HepG2 (cell line): ENCODE data around the gene ZMIZ2. TPM values are rescaled to one million over a fixed set of nuclear protein-coding genes. Genes with fewer than 3 reads are reported as not detected.
A peak's percentile ranks its signal among the peaks of the same experiment; 100 is the strongest.

Experiments
- ATAC-seq: fragments of 200-7000 bp; cut with Tn5 transposase; 3 replicates; pipeline ENCODE4 v1.9.1; 2020; ENCODE audit warnings: mild to moderate bottlenecking, moderate library complexity
- BruUV-seq: library from RNA; stranded (reverse); fragments of 400-500 nt; replicated peaks from 2 replicates; lab custom pipeline; 2021; lab: Mats Ljungman, UMichigan
- CTCF ChIA-PET: fragments of 300-600 bp; formaldehyde crosslinking; extraction: SDS; loops from one replicate; lab custom pipeline; 2021; ENCODE audit warnings: low total read pairs, inconsistent platforms, low intra/inter-chr PET ratio; lab: Yijun Ruan, JAX
- POLR2A ChIA-PET: fragments of 350-600 bp; sonication (Branson Sonifier 250); formaldehyde crosslinking; loops from one replicate; lab custom pipeline; 2020; ENCODE audit warnings: antibody characterized with exemption, inconsistent platforms; lab: Yijun Ruan, JAX
- DNase-seq: peaks from one replicate; pipeline ENCODE4 v3.0.0-alpha.2; 2015; ENCODE audit warnings: low spot score
- FAIRE-seq: peaks from 3 replicates; lab custom pipeline; 2011; peaks lifted over from hg19 to GRCh38; lab: Jason Lieb, UNC
- H2AFZ ChIP-seq: one replicate; pipeline ENCODE4 v1.6.1; 2011; ENCODE audit warnings: low read length, inconsistent platforms
- H3K27ac ChIP-seq: fragments of 300-600 bp; 3 replicates; pipeline ENCODE4 v1.8.0; 2011; ENCODE audit warnings: mixed run types, mild to moderate bottlenecking, mixed read lengths, low read length, inconsistent platforms; ENCODE audit not compliant: insufficient read depth; ENCODE audit errors: extremely low read length
- H3K27me3 ChIP-seq, 2 experiments: fragments of 200-600 bp in 1 of 2; 2 replicates in 1 of 2; 3 replicates in 1 of 2; pipeline versions ENCODE4 v1.6.0 to v1.8.0; 2011; ENCODE audit warnings: low read length in 2 of 2, mild to moderate bottlenecking in 2 of 2, moderate library complexity in 2 of 2, inconsistent platforms in 1 of 2; ENCODE audit not compliant: insufficient read depth in 2 of 2, control insufficient read depth in 1 of 2
- H3K36me3 ChIP-seq, 2 experiments: fragments of 200-600 bp in 1 of 2; replicated peaks in 1 of 2; 2 replicates in 1 of 2; 3 replicates in 1 of 2; pipeline versions ENCODE4 v1.5.1 to v1.8.0; 2011; ENCODE audit warnings: low read length in 2 of 2, inconsistent platforms in 1 of 2; ENCODE audit not compliant: insufficient read depth in 2 of 2, control insufficient read depth in 1 of 2
- H3K4me1 ChIP-seq: 2 replicates; pipeline ENCODE4 v1.5.1; 2012; ENCODE audit warnings: low read length, inconsistent platforms; ENCODE audit not compliant: insufficient read depth
- H3K4me2 ChIP-seq: 2 replicates; pipeline ENCODE4 v1.6.0; 2011; ENCODE audit warnings: low read depth, low read length, inconsistent platforms
- H3K4me3 ChIP-seq, 3 experiments: fragments of 200-600 bp in 1 of 3; sonication (generic), shearing (Covaris generic) in 1 of 3; replicated peaks in 1 of 3; 2 replicates each; pipeline ENCODE4 v1.5.1; 2011 to 2016; ENCODE audit warnings: low read length in 3 of 3, inconsistent platforms in 2 of 3, low read depth in 2 of 3, mild to moderate bottlenecking in 2 of 3, control low read depth in 1 of 3, mixed read lengths in 1 of 3; ENCODE audit not compliant: insufficient read depth in 1 of 3
- H3K79me2 ChIP-seq: one replicate; pipeline ENCODE4 v1.6.1; 2011; ENCODE audit warnings: low read length, inconsistent platforms; ENCODE audit not compliant: insufficient read depth
- H3K9ac ChIP-seq: 2 replicates; pipeline ENCODE4 v1.6.0; 2011; ENCODE audit warnings: mild to moderate bottlenecking, low read depth, low read length, inconsistent platforms; ENCODE audit not compliant: insufficient read depth
- H3K9me3 ChIP-seq: 2 replicates; pipeline ENCODE4 v1.5.1; 2012; ENCODE audit warnings: mild to moderate bottlenecking, low read length
- H4K20me1 ChIP-seq: 2 replicates; pipeline ENCODE4 v1.6.0; 2011; ENCODE audit warnings: inconsistent platforms, mild to moderate bottlenecking, low read length, moderate library complexity; ENCODE audit not compliant: insufficient read depth
- AGO2 ChIP-seq: fragments of 200-400 bp; formaldehyde crosslinking; optimal IDR thresholded peaks from 2 replicates; pipeline ENCODE3; 2017; ENCODE audit warnings: mild to moderate bottlenecking, low read depth, low read length, moderate library complexity
- FOXM1 ChIP-seq: sonication (generic); formaldehyde crosslinking; IDR thresholded peaks from 2 replicates; pipeline ENCODE4 v1.5.0; 2020; ENCODE audit warnings: missing genetic modification reagents
- HNRNPH1 ChIP-seq: fragments of 200-400 bp; formaldehyde crosslinking; optimal IDR thresholded peaks from 2 replicates; pipeline ENCODE3; 2017; ENCODE audit warnings: mild to moderate bottlenecking, low read depth, low read length
- NAIF1 ChIP-seq: sonication (generic); formaldehyde crosslinking; IDR thresholded peaks from 2 replicates; pipeline ENCODE4 v1.5.0; 2020; ENCODE audit warnings: mild to moderate bottlenecking, missing genetic modification reagents, borderline replicate concordance
- ZNF609 ChIP-seq: sonication (generic); formaldehyde crosslinking; IDR thresholded peaks from 2 replicates; pipeline ENCODE4 v1.4.0; 2020; ENCODE audit warnings: mild to moderate bottlenecking, missing genetic modification reagents, borderline replicate concordance
- ZNF775 ChIP-seq: sonication (generic); formaldehyde crosslinking; IDR thresholded peaks from 2 replicates; pipeline ENCODE4 v1.4.0; 2020; ENCODE audit warnings: missing genetic modification reagents, mild to moderate bottlenecking, moderate library complexity, borderline replicate concordance
- WGBS: methylation state at CpG from one replicate; pipeline ENCODE4 v1.1.6; 2017; ENCODE audit warnings: low lambda C conversion rate; 5-methylcytosine and 5-hydroxymethylcytosine counted together
- in situ Hi-C: cut with HindIII; loops from 2 replicates; pipeline ENCODE4 v1.10.0; 2017; ENCODE audit warnings: low pct_unique_long_range_greater_than_20kb; ENCODE audit not compliant: extremely low pct_ligation_motif_present
- intact Hi-C: fragments of 100-400 bp; cut with micrococcal nuclease; formaldehyde crosslinking; loops from one replicate; pipeline ENCODE4 v1.10.0; 2022; ENCODE audit not compliant: unreplicated experiment
- polyA plus RNA-seq, 8 experiments: library from polyadenylated mRNA; depleted of rRNA in 3 of 8; stranded (reverse) in 7 of 8; unstranded in 1 of 8; fragments of >200 nt; fragmentation: Illumina TruSeq in 4 of 8; extraction: Trizol in 4 of 8; gene quantifications; 2 replicates each; pipeline versions ENCODE4 v1.2.1 to v1.2.3, GENCODE V29; 2011 to 2016; ENCODE audit warnings: low read depth in 4 of 8, missing spikeins in 1 of 8, mixed read lengths in 1 of 8; ENCODE audit not compliant: insufficient read depth in 1 of 8
- total RNA-seq, 5 experiments: library from RNA; depleted of rRNA; stranded (reverse); fragments of >200 nt; fragmentation: Illumina TruSeq; extraction: Trizol; gene quantifications; 2 replicates each; pipeline ENCODE4 v1.2.3, GENCODE V29; 2016; ENCODE audit warnings: low read depth in 1 of 5
- TF ChIP-seq, protein P1 (sequence below): sonication (generic); formaldehyde crosslinking; IDR thresholded peaks from 2 replicates; pipeline ENCODE4 v1.4.0; 2020; ENCODE audit warnings: missing genetic modification reagents
- TF ChIP-seq, protein P2 (sequence below): IDR thresholded peaks from 2 replicates; pipeline ENCODE4 v1.6.1; 2012; ENCODE audit warnings: low read depth, low read length, improper control_type of control experiment

ZMIZ2 gene
- total and polyA plus RNA-seq, 2 of the 13 experiments (the other 11 are each of a cell fraction or from before 2014, with no cell fraction given): 4.9 to 7.9 TPM

- TF ChIP-seq, protein P1, sequence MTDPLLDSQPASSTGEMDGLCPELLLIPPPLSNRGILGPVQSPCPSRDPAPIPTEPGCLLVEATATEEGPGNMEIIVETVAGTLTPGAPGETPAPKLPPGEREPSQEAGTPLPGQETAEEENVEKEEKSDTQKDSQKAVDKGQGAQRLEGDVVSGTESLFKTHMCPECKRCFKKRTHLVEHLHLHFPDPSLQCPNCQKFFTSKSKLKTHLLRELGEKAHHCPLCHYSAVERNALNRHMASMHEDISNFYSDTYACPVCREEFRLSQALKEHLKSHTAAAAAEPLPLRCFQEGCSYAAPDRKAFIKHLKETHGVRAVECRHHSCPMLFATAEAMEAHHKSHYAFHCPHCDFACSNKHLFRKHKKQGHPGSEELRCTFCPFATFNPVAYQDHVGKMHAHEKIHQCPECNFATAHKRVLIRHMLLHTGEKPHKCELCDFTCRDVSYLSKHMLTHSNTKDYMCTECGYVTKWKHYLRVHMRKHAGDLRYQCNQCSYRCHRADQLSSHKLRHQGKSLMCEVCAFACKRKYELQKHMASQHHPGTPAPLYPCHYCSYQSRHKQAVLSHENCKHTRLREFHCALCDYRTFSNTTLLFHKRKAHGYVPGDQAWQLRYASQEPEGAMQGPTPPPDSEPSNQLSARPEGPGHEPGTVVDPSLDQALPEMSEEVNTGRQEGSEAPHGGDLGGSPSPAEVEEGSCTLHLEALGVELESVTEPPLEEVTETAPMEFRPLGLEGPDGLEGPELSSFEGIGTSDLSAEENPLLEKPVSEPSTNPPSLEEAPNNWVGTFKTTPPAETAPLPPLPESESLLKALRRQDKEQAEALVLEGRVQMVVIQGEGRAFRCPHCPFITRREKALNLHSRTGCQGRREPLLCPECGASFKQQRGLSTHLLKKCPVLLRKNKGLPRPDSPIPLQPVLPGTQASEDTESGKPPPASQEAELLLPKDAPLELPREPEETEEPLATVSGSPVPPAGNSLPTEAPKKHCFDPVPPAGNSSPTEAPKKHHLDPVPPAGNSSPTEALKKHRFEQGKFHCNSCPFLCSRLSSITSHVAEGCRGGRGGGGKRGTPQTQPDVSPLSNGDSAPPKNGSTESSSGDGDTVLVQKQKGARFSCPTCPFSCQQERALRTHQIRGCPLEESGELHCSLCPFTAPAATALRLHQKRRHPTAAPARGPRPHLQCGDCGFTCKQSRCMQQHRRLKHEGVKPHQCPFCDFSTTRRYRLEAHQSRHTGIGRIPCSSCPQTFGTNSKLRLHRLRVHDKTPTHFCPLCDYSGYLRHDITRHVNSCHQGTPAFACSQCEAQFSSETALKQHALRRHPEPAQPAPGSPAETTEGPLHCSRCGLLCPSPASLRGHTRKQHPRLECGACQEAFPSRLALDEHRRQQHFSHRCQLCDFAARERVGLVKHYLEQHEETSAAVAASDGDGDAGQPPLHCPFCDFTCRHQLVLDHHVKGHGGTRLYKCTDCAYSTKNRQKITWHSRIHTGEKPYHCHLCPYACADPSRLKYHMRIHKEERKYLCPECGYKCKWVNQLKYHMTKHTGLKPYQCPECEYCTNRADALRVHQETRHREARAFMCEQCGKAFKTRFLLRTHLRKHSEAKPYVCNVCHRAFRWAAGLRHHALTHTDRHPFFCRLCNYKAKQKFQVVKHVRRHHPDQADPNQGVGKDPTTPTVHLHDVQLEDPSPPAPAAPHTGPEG (CRISPR knock-in tag): 0 out of 2 replicates have a peak, but pooled peaks have one; percentile 73
These were observed 493 bp downstream of the ZMIZ2 start (continued) for GRCh38 chr7:44748948-44749731.

GRCh38 chr7:44749992-44750391 lies 1.3 kb downstream of the ZMIZ2 start:
- no peaks in the 10 kb centered on the region; a peak in 1 of 5 replicates for H3K27me3 ChIP-seq
- FAIRE-seq: no peak
- BruUV-seq: TSS peak; percentile 59
- H3K27ac ChIP-seq: no peak overlapping the region
- POLR2A ChIA-PET: interaction anchor here (1.2 to 2.9 kb wide), 2 partner anchors 20 to 110 kb away, joined by 3 to 13 read pairs; no protein-coding TSS in a partner anchor
- no peak overlapping the region for H2AFZ ChIP-seq
- peaks cover 7% of the 10 kb centered on the region for H4K20me1 ChIP-seq
- DNase-seq: no peak
- H3K9me3 ChIP-seq: no peaks in the 10 kb centered on the region
- H3K36me3 ChIP-seq: no peaks in the 10 kb centered on the region
- CTCF ChIA-PET: no interaction called here
- WGBS: 83% methylated on average over 2 of the region's 2 CpGs
- no peak for ATAC-seq
- intact Hi-C loops: no loop called here
- H3K9ac ChIP-seq: peak overlapping the region; percentile 80; the same call in 1 of the 2 replicates
- H3K79me2 ChIP-seq: peaks cover 21% of the 10 kb centered on the region
- H3K4me2 ChIP-seq: peak overlapping the region; percentile 74
- in situ Hi-C loops: loop anchor here (25.0 kb wide), 1 partner anchor 163 kb away; the partner anchor contains the start of gene TMED4
- peaks cover 26% of the 10 kb centered on the region for H3K4me1 ChIP-seq
- H3K4me3 ChIP-seq: peak overlapping the region; percentile 69 to 94 (median 90)
- no peak for TF ChIP-seq FOXM1
- TF ChIP-seq HNRNPH1: no peak
- TF ChIP-seq, protein P2, sequence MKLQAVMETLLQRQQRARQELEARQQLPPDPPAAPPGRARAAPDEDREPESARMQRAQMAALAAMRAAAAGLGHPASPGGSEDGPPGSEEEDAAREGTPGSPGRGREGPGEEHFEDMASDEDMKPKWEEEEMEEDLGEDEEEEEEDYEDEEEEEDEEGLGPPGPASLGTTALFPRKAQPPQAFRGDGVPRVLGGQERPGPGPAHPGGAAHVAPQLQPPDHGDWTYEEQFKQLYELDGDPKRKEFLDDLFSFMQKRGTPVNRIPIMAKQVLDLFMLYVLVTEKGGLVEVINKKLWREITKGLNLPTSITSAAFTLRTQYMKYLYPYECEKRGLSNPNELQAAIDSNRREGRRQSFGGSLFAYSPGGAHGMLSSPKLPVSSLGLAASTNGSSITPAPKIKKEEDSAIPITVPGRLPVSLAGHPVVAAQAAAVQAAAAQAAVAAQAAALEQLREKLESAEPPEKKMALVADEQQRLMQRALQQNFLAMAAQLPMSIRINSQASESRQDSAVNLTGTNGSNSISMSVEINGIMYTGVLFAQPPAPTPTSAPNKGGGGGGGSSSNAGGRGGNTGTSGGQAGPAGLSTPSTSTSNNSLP: no peak
- no peak for TF ChIP-seq NAIF1
- TF ChIP-seq AGO2: no peak
- no peak for TF ChIP-seq ZNF609
- no peak for TF ChIP-seq ZNF775
